ENCODE measurements around the gene TARBP2. TPM values are rescaled to one million over a fixed set of nuclear protein-coding genes. Genes with fewer than 3 reads are reported as not detected.

TARBP2 gene
- total RNA-seq, 2 donors from 2014 or later = 21.3 to 22.3 TPM

DNA sequence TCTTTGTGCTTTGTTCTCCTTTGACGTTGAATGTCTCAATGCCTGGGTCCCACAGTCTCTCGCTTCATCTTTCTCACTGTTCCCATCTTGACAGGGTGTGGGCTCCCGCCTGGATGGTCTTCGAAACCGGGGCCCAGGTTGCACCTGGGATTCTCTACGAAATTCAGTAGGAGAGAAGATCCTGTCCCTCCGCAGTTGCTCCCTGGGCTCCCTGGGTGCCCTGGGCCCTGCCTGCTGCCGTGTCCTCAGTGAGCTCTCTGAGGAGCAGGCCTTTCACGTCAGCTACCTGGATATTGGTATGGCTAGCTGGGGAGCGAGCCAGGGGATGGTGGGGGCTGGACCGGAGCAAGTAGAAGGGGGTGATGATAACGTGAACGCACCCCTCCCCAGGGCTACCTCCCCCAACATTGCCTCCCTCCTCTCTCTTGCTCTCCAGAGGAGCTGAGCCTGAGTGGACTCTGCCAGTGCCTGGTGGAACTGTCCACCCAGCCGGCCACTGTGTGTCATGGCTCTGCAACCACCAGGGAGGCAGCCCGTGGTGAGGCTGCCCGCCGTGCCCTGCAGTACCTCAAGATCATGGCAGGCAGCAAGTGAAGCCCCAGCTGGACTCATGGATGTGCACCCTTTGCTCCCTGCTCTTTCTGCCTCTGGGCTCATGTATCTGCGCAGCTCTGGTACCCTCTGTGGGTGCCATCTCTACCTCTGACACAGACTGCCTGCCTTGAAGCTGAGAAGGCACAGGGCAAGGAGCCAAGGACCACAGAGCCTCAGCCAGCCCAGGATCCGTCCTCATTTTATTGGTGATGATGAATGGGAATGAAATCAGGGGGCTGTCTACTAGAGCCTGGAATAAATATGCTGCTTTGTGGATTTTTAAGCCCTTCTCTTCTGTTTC lies 4.7 kb downstream of the TARBP2 start:
- DNase-seq (no peak), ATAC-seq (no peak)
- intact Hi-C loops (cut with DNase I, micrococcal nuclease) = loop anchor here in 1 of 2 donors (10.0 kb wide), 1 partner anchor 161 kb away; no protein-coding TSS in a partner anchor

GRCh38 chr12:53506450-53506785 lies 5.3 kb downstream of the TARBP2 start:
- intact Hi-C loops (cut with DNase I, micrococcal nuclease) = loop anchor here in 1 of 2 donors (10.0 kb wide), 1 partner anchor 162 kb away; no protein-coding TSS in a partner anchor
- ATAC-seq (no peak), DNase-seq (no peak)

GRCh38 chr12:53506881-53507602 lies 6.0 kb downstream of the TARBP2 start, which contains the start of gene NPFF:
Gene NPFF (minus strand): TSS chr12:53507484. CDS start chr12:53507474, 10 bp downstream.
- intact Hi-C loops (cut with DNase I, micrococcal nuclease) = loop anchor here in 1 of 2 donors (10.0 kb wide), 1 partner anchor 162 kb away; no protein-coding TSS in a partner anchor
- no peak for DNase-seq
- no peak for ATAC-seq

DNA sequence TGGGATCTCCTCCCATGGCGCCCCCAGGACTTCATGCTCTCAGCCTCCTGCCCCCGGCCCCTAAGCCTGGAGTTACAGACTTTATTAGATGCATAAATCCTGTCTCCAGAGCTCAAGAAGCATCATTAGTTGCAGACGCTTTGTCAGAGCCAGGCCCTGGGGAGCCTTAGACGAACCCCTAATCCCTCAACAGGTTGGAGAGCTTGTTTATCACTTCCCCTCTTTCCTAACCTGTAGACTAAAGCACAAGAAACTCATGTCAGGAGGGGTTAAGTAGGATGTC lies 6.5 kb downstream of the TARBP2 start:
- no peak for ATAC-seq

DNA sequence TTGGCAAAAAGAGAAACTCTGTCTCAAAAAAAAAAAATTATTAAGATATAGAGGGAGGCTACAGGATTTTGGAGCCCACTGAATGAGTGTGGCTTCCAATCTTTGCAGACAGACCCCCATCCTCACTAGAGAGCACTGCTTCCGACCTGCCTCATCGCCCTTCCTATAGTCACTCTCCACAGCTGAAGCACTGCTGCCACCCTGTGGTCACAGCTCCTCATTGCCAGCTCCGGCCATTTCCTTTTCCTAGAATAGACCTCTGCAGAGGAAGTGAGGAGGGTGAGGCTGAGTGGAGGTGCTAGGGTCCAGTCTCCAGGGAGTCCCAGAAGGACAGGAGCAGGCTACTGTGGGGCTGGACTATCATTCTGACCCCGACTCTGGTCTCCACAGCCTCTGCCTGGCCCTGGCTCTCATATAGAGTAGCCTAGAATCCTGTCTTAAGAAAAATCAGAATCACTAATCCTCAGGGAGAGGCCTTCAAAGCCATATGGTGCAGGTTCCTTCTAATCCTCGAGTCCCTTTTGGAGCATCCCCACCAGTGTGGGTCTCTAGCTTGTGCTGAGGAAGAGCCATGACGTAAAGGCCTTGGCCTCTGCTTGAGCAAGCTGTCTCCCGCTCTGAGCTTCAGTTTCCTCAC lies 7.6 kb downstream of the TARBP2 start:
- DNase-seq = peak; percentile 73 to 88
- intact Hi-C loops (cut with DNase I, micrococcal nuclease) = loop anchor here in 1 of 2 donors (10.0 kb wide), 1 partner anchor 164 kb away; no protein-coding TSS in a partner anchor
- peak; percentile 84 for ATAC-seq

More for the DNA sequence above, 6.5 kb downstream of the TARBP2 start:
- intact Hi-C loops (cut with DNase I, micrococcal nuclease) = loop anchor here in 1 of 2 donors (10.0 kb wide), 1 partner anchor 163 kb away; no protein-coding TSS in a partner anchor
- DNase-seq = no peak

GRCh38 chr12:53510181-53510812 lies 9.2 kb downstream of the TARBP2 start:
- DNase-seq (no peak), ATAC-seq (peak; percentile 32)
- intact Hi-C loops (cut with DNase I, micrococcal nuclease) = no loop called here

GRCh38 chr12:53513712-53514410 lies 12.8 kb downstream of the TARBP2 start:
- intact Hi-C loops (cut with DNase I, micrococcal nuclease) = no loop called here
- no peak for ATAC-seq
- no peak for DNase-seq

DNA sequence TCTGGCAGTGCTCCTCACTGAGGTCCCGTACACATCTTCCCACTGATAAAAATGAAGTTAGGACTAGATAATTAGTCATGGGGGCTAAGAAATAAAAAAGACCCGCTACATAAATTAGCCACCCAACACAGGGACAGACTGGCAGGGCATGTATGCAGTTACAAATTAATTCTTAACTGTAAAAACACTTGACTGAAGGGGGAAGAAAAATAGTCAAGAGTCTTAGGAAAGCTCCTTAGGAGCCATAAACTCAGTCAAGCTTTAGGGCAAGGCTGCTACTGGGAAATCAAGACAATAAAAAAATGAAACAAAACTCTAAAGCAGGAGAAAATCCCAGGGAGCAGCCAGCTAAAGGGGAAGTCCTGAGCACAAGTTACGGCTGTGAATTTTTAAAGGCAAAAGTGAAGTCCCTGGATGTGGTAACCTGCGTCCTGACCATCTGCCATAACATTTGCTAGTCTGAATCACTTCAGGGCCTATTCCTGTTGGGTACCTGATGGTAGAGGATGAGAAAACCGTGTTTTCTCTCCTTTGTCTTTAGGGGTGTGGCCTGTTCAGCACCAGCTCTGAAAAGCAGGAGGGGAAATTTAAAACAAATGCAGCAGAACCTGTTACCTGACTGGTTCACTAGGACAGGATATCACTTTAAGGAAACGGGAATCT lies 13.7 kb downstream of the TARBP2 start:
- intact Hi-C loops (cut with DNase I, micrococcal nuclease) = no loop called here

DNA sequence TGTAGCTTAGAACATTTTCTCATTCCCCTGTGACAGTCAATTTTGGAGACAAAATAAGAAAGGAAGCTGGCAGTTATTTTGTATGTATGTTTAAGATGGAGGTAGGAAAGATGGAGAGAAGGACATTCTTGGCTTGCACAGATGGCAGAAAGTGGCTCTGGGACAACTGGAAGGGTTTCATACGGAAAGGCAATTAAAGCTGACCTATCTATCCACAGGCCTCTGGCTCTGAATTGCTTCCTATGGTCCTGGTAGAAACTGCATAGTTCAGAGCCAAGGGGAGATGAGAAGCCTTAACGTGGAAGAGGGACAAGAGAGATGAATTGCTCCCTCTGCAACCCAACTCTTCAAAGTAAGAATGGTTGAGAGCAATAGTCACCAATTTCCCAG lies 14.2 kb downstream of the TARBP2 start:
- no peak for DNase-seq
- ATAC-seq = no peak
- intact Hi-C loops (cut with DNase I, micrococcal nuclease) = no loop called here

More for the DNA sequence above, 13.7 kb downstream of the TARBP2 start:
- DNase-seq = no peak
- no peak for ATAC-seq

GRCh38 chr12:53516758-53517455 lies 15.8 kb downstream of the TARBP2 start:
- ATAC-seq = no peak
- DNase-seq = no peak
- intact Hi-C loops (cut with DNase I, micrococcal nuclease) = no loop called here

GRCh38 chr12:53518381-53518780 lies 17.3 kb downstream of the TARBP2 start:
- ATAC-seq = no peak
- intact Hi-C loops (cut with DNase I, micrococcal nuclease) = no loop called here

GRCh38 chr12:53523131-53523530 lies 22.0 kb downstream of the TARBP2 start:
- DNase-seq = no peak
- intact Hi-C loops (cut with DNase I, micrococcal nuclease) = loop anchor here in 1 of 2 donors (10.0 kb wide), 1 partner anchor 58 kb away; no protein-coding TSS in a partner anchor
- ATAC-seq = no peak

More at GRCh38 chr12:53518381-53518780, 17.3 kb downstream of the TARBP2 start:
- DNase-seq = no peak

DNA sequence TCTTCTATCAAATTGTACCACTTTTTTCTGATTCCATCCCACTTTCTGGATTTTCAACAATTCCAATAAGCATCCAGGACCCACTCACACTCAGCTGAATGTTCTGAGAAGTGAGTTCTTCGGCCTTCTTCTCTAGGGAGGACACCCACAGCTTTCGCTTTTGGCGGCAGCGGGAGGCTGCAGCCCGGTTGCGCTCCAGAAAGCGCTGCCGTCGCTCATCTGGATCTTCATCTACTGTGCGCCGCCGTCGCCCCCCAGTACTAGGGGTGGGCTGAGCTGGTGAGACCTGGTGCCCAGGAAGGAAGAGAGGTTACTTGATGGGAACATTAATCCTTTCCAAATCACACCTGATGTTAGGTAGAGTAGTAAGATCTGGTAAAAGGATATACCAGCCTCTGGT lies 23.4 kb downstream of the TARBP2 start:
- no peak for DNase-seq
- intact Hi-C loops (cut with DNase I, micrococcal nuclease) = loop anchor here in 1 of 2 donors (10.0 kb wide), 1 partner anchor 60 kb away; no protein-coding TSS in a partner anchor
- no peak for ATAC-seq

DNA sequence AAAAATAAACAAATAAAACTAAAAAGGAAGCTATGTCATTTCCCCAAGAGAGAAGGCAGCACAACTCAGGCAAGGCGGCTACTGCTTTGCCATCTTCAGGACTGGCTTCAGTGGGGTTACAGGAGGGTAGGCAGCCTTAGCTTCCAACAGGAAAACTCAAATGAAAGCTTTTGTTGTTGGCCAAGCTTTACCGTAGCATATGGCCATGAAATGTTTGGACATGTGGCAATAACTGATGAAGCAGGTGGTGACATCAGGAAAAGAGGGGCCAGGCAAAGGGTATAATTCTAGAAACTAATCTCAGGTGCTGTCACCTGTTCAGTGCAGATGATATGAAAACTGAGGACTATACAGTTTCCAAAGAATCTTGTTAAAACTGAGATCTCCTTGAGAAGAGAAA lies 29.0 kb downstream of the TARBP2 start:
- DNase-seq (no peak), ATAC-seq (no peak)
- intact Hi-C loops (cut with DNase I, micrococcal nuclease) = no loop called here

DNA sequence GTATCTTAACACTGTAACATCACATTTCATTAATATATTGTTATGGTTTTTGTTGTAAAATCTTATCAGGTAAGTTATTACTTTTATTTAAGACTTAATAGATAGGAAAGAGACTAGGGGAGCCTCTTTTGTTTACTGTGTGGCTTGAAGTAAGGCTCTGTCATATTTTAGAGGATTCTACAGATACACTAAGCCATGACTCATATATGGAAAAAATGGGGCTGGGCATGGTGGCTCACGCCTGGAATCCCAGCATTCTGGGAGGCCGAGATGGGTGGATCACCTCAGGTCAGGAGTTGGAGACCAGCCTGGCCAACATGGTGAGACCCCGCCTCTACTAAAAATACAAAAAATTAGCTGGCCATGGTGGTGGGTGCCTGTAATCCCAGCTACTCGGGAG lies 29.8 kb downstream of the TARBP2 start:
- DNase-seq (no peak), ATAC-seq (no peak)
- intact Hi-C loops (cut with DNase I, micrococcal nuclease) = no loop called here

DNA sequence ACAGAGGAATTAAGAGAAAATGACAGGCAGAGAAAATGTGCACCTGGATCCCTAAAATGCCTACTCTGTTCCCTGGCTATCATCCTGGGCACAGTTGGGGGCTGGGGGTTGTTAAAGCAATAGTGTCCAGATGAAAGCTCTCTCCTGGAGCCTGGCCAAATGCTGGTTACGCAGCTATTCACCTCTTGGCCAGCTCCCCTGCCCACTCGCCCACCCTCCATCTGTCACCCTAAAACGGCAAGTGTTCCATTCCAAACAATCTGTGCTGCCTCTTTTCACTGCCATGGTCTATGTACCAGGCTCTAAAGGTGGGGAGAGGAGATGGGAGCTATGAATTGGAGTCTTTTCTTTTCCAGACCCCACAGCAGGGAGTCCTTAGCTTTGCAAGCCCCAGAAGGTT lies 30.9 kb downstream of the TARBP2 start:
- intact Hi-C loops (cut with DNase I, micrococcal nuclease) = no loop called here
- DNase-seq (no peak), ATAC-seq (no peak)
